Fibroblast of skin of right biceps (primary cell): ENCODE measurements around the gene CNKSR1.
A peak's percentile ranks its signal among the peaks of the same experiment; 100 is the strongest.

ENCODE experiments used
- DNase-seq: peaks from one replicate; pipeline ENCODE4 v3.0.0-alpha.2; 2013

The CNKSR1 gene

DNA sequence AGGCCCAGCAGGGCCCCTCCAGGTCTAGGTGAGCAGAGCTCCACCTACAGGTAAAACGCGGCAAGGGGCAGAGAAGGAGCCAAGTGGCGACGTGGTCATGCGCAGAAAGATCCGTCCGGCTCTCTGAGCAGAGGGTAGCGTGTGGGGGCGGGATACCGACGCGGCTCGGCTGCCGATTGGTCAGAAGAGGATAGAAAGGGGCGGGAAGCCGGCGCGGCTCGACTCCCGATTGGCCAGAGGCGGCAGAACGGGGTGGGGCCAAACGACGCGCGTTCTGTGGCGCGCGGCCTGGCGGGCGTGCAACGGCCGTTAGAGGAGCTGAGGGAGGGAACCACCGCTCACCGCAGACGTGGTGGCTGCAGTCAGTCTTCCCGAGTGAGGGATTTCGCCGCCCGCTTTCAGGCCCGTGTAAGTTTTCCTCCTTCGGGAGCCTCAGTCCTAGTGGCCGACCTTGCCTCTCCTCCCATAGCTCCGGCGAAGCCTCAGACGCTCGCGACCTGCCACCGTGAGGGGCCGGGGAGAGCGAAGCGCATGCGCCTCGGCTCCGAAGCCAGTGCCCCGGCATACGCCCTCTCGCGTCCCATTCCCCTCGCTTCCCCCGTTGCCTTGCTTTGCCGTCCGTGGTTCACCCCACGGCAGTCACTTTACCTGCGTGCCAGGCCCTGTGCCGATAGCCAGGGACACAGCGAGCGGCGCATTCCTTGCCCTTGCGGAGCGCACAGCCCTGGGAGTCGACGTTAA is 56.8 kb downstream of the CNKSR1 start, which contains the start of gene CEP85:
Gene CEP85 (plus strand): TSS at position 298 of the 741 bp plus-strand sequence. CDS start 5,584 bp downstream, outside the sequence.
- peak; percentile 97 for DNase-seq

DNA sequence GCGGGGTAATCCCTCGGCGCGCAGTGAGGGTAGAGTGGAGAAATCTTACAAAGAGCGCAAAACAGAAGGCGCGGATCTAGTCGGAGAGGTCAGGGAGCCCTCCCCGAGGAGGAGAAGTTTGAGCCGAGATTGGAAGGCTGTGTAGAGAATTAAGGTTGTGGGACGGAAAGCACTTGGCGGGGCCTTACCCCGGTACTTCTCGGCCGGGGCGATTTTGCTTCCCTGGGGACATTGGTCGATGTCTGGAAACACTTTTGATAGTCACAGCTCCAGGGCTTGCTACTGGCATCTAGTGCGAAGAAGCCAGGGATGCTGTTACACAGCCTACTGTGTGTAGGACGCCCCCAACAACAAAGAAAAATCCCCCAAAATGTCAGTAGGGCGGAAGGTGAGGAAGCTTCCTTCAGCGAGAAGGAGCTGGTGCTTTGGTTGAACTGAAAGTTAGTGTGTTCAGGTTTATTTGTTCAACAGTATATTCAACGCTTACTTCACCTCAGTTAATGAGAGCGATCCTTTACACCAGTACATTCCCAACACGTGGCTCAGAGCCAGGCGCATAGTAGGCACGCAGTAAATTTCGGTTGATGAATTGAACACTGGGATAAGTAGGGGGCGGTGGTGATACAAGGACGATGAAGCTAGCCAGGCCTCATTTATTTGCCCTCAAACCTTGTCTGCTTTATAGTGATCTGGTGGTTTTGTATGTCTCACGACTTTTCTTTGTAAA is 57.5 kb downstream of the CNKSR1 start:
- DNase-seq: peak; percentile 33

DNA sequence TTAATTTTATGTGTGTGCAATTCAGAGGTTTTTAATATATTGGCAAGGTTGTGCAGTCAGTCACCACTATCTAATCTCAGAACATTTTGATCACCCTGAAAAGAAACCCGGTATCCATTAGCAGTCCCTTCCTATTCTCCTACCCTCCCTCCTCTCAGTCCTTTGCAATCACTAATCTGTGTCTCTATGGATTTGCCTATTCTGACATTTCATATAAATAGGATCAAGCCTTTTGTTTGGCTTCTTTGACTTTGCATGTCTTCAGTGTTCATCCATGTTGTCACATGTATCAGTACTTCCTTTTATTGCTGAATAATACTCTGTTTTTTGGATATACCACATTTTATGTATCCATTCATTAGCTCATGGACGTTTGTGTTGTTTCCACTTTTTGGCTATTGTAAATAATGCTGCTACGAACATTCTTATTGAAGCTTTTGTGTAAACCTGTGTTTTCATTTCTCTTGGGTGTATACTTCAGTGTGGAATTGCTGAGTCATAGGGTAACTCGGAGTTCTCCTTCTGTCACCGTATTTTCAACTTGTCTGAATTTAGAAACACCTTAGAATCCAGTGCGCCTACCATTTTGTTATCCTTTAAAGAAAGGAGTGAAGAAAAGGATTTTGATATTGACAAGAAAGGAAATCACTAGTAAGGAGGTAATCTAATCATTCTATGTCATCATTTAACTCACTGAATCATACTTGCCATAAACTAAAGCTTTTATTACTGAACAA is 60.1 kb downstream of the CNKSR1 start:
- no peak for DNase-seq
